ENCODE data around the gene UBE4B. TPM values are rescaled to one million over a fixed set of nuclear protein-coding genes. Genes with fewer than 3 reads are reported as not detected.
A peak's percentile ranks its signal among the peaks of the same experiment; 100 is the strongest.

The UBE4B gene
- total RNA-seq, 1 donor, result 73.1 TPM

- Histone ChIP-seq H3K4me3 (ENCODE audit: insufficient read depth, low read length) (no peak overlapping the region), H3K36me3 (ENCODE audit: insufficient read depth, low read length) (peaks cover 26% of the 10 kb centered on the region), H2AFZ (ENCODE audit: low read length) (no peak overlapping the region), H3K79me2 (ENCODE audit: insufficient read depth, low read length) (peaks cover 15% of the 10 kb centered on the region), H3K9me3 (ENCODE audit: low read depth, low read length) (no peaks in the 10 kb centered on the region), H3K27me3 (ENCODE audit: insufficient read depth, low read length) (no peaks in the 10 kb centered on the region), H3K4me2 (ENCODE audit: insufficient read depth, low read length) (peak overlapping the region; percentile 41), H3K27ac (ENCODE audit: low read depth, low read length) (peak overlapping the region; percentile 44), H3K4me1 (ENCODE audit: insufficient read depth, low read length) (peaks cover 18% of the 10 kb centered on the region), H4K20me1 (ENCODE audit: insufficient read depth, low read length) (peaks cover 3% of the 10 kb centered on the region)
- TF ChIP-seq CTCF (IDR thresholded peaks at IDR 0.05; ENCODE audit: extremely low read depth, low read depth, low read length), result no peak
- DNase-seq (ENCODE audit: insufficient read length, low spot score, missing footprints), result peak; percentile 75
Measured at GRCh38 chr1:10108134-10108663, 75.4 kb downstream of the UBE4B start.

- no peak for TF ChIP-seq CTCF (IDR thresholded peaks at IDR 0.05; ENCODE audit: extremely low read depth, low read depth, low read length)
- DNase-seq (ENCODE audit: insufficient read length, low spot score, missing footprints), result no peak
Measured at GRCh38 chr1:10108948-10109708, 76.4 kb downstream of the UBE4B start.

GRCh38 chr1:10113501-10113900, 80.7 kb downstream of the UBE4B start:
- Histone ChIP-seq H3K27me3 (ENCODE audit: insufficient read depth, low read length) (no peaks in the 10 kb centered on the region), H3K9me3 (ENCODE audit: low read depth, low read length) (no peaks in the 10 kb centered on the region), H3K4me3 (ENCODE audit: insufficient read depth, low read length) (no peak overlapping the region), H3K4me1 (ENCODE audit: insufficient read depth, low read length) (peaks cover 9% of the 10 kb centered on the region), H3K79me2 (ENCODE audit: insufficient read depth, low read length) (peaks cover 9% of the 10 kb centered on the region), H3K4me2 (ENCODE audit: insufficient read depth, low read length) (no peak overlapping the region), H2AFZ (ENCODE audit: low read length) (no peak overlapping the region), H4K20me1 (ENCODE audit: insufficient read depth, low read length) (no peaks in the 10 kb centered on the region), H3K36me3 (ENCODE audit: insufficient read depth, low read length) (peaks cover 21% of the 10 kb centered on the region), H3K27ac (ENCODE audit: low read depth, low read length) (no peak overlapping the region)
- no peak for DNase-seq (ENCODE audit: insufficient read length, low spot score, missing footprints)
- TF ChIP-seq CTCF (IDR thresholded peaks at IDR 0.05; ENCODE audit: extremely low read depth, low read depth, low read length), result no peak

More at GRCh38 chr1:10108948-10109708, 76.4 kb downstream of the UBE4B start:
- peaks cover 3% of the 10 kb centered on the region for H4K20me1 ChIP-seq (ENCODE audit: insufficient read depth, low read length)
- H3K4me2 ChIP-seq (ENCODE audit: insufficient read depth, low read length), result peak overlapping the region; percentile 41
- no peak overlapping the region for H3K4me3 ChIP-seq (ENCODE audit: insufficient read depth, low read length)
- peaks cover 15% of the 10 kb centered on the region for H3K79me2 ChIP-seq (ENCODE audit: insufficient read depth, low read length)
- peaks cover 24% of the 10 kb centered on the region for H3K36me3 ChIP-seq (ENCODE audit: insufficient read depth, low read length)
- peaks cover 18% of the 10 kb centered on the region for H3K4me1 ChIP-seq (ENCODE audit: insufficient read depth, low read length)
- no peaks in the 10 kb centered on the region for H3K27me3 ChIP-seq (ENCODE audit: insufficient read depth, low read length)
- H2AFZ ChIP-seq (ENCODE audit: low read length), result no peak overlapping the region
- peak overlapping the region; percentile 44 for H3K27ac ChIP-seq (ENCODE audit: low read depth, low read length)
- no peaks in the 10 kb centered on the region for H3K9me3 ChIP-seq (ENCODE audit: low read depth, low read length)

GRCh38 chr1:10114746-10115145, 82.0 kb downstream of the UBE4B start:
- Histone ChIP-seq H3K4me1 (ENCODE audit: insufficient read depth, low read length) (no peaks in the 10 kb centered on the region), H3K79me2 (ENCODE audit: insufficient read depth, low read length) (peaks cover 9% of the 10 kb centered on the region), H3K9me3 (ENCODE audit: low read depth, low read length) (no peaks in the 10 kb centered on the region), H3K27me3 (ENCODE audit: insufficient read depth, low read length) (no peaks in the 10 kb centered on the region), H3K27ac (ENCODE audit: low read depth, low read length) (no peak overlapping the region), H3K4me3 (ENCODE audit: insufficient read depth, low read length) (no peak overlapping the region), H3K36me3 (ENCODE audit: insufficient read depth, low read length) (peaks cover 29% of the 10 kb centered on the region), H4K20me1 (ENCODE audit: insufficient read depth, low read length) (no peaks in the 10 kb centered on the region), H2AFZ (ENCODE audit: low read length) (no peak overlapping the region), H3K4me2 (ENCODE audit: insufficient read depth, low read length) (no peak overlapping the region)
- no peak for DNase-seq (ENCODE audit: insufficient read length, low spot score, missing footprints)
- no peak for TF ChIP-seq CTCF (IDR thresholded peaks at IDR 0.05; ENCODE audit: extremely low read depth, low read depth, low read length)

Measured in osteoblast (primary cell).